Stimulated activated CD8-positive, alpha-beta memory T cell treated with anti-CD3 and anti-CD28 coated beads, Interleukin-15, amount 100 ng/mL, for 24 hours (primary cell): ENCODE measurements around the gene RRP8.

Source experiments
- DNase-seq: peaks from one replicate; pipeline ENCODE4 v3.0.0-alpha.2; 2020; ENCODE audit warnings: low read depth

Gene RRP8

GRCh38 chr11:6599881-6600390 lies 3.5 kb downstream of the RRP8 start:
- no peak for DNase-seq

- no peak for DNase-seq
Observed at GRCh38 chr11:6599449-6599848, 4.0 kb downstream of the RRP8 start.

GRCh38 chr11:6598555-6598954 lies 4.9 kb downstream of the RRP8 start:
- DNase-seq, result no peak

- DNase-seq, result no peak
Observed at GRCh38 chr11:6596239-6596877, 7.1 kb downstream of the RRP8 start.

GRCh38 chr11:6594142-6594768 lies 9.2 kb downstream of the RRP8 start:
- no peak for DNase-seq

- no peak for DNase-seq
Observed at GRCh38 chr11:6588018-6588417, 15.4 kb downstream of the RRP8 start.

- DNase-seq, result no peak
Observed at GRCh38 chr11:6587360-6587953, 16.0 kb downstream of the RRP8 start.

- DNase-seq, result no peak
Observed at GRCh38 chr11:6586434-6587359, 16.7 kb downstream of the RRP8 start.

GRCh38 chr11:6584528-6584927 lies 18.9 kb downstream of the RRP8 start:
- DNase-seq, result no peak

- no peak for DNase-seq
Observed at GRCh38 chr11:6583584-6583983, 19.8 kb downstream of the RRP8 start.

GRCh38 chr11:6579681-6580080 lies 23.7 kb downstream of the RRP8 start:
- no peak for DNase-seq

- DNase-seq, result no peak
Observed at GRCh38 chr11:6578134-6578533, 25.3 kb downstream of the RRP8 start.

- no peak for DNase-seq
Observed at GRCh38 chr11:6576471-6577373, 26.7 kb downstream of the RRP8 start.

GRCh38 chr11:6574816-6575715 lies 28.4 kb downstream of the RRP8 start:
- DNase-seq, result no peak

- DNase-seq, result no peak
Observed at GRCh38 chr11:6572215-6572614, 31.2 kb downstream of the RRP8 start.

- DNase-seq, result no peak
Observed at GRCh38 chr11:6571434-6572008, 31.9 kb downstream of the RRP8 start.

- no peak for DNase-seq
Observed at GRCh38 chr11:6570691-6571427, 32.6 kb downstream of the RRP8 start.

- DNase-seq, result no peak
Observed at GRCh38 chr11:6569706-6570105, 33.7 kb downstream of the RRP8 start.
